Measurements from ENCODE around the gene GRM4. TPM values are rescaled to one million over a fixed set of nuclear protein-coding genes. Genes with fewer than 3 reads are reported as not detected.
"Not testable (repeated sequence)": the region's sequence is repeated elsewhere in the genome, so short reads cannot be mapped to it uniquely, and the experiment has no call there.

The GRM4 gene
- total RNA-seq, 1 experiment from 2014 or later: 4.9 TPM

DNA sequence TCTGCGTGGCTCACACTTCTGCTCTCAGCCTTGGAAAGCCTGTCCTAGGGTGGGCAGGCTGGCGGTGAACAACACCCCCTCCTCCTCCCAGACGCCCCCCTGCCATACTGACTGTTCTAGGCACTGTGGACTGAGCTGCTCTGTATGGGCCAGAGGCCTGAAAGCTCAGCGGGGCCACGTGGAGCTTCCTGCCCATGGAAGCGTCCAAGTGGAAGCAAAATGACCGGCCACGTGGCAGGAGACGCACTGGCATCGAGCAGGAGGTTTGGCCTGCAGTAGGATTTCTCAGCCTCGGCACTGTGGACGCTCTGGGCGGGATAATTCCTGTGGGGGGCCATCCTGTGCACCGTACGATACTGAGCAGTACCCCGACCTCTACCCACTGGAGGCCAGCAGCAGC is 88.7 kb downstream of the GRM4 start:
- in situ Hi-C loops (cut with HindIII; ENCODE audit: low sequenced_read_pairs): no loop called here
- DNase-seq (ENCODE audit: low spot score): peak; percentile 63

DNA sequence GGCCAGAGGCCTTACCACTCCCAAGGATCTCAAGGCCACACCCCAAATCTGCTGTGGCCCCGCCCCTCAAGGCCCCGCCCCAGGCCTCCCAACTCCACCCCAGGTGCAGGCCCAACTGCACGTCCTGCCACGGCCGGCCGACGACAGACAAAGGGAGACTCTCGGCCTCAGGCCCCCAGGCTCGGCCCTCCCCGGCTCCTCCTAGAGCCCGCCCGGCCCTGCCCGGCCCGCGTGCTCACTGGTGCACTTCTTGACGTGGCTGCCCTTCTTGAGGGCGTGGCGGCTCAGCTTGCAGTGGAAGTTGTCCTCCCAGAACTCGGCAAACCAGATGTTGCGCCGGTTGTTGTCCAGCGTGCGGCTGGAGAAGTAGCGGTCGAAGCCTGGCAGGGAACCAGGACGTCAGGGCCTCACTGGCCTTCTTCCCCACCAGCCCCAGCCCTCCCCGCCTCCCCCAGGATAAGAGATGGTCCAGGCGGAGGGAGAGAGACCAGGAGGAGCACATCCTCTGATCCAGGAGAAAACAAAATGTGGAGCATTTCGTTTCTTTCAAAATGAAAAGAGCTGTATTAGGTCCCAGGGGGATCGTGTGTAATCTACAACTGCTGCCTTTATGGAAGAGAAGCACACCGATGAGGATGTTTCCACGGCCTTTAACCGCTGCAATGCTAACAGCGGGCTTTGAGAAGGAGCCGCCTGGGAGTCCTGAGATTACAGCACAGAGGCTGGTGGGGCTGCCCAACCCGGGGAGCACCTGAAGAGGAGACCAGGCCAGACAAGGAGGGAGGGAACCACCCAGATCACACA is 89.4 kb downstream of the GRM4 start:
- DNase-seq (ENCODE audit: low spot score): no peak
- in situ Hi-C loops (cut with HindIII; ENCODE audit: low sequenced_read_pairs): no loop called here

DNA sequence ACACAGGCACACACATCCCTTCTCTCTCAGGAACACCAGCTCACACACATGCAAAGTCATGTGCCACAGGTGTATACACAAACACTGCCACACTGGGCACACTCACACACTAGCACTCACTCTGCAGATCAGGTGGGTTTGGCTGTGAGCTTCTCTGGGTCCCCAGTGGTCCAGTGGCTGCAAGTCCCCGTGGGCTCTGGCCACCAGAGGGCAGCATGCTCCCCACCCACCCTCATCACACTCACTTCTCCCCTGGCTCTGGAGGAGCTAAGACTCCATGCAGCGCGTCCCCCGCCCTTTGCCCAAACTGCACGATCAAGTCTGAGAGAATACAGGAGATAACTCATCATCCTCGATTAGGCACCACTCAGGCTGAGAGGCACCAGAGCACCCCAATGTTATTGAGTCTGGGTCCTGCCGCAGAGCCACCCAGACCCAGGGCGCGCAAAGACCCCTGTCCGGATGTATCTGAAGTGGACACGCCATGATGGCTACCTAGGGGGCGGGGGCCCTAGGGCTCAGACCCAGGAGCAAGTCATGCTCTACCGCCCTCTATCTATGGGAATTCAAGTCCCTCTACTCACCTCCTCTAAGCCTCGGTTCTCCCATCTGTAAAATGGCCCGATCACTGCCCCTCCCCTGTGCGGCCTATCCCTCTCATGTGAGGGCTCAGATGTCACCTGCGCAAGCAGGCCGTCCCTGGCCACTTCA is 90.5 kb downstream of the GRM4 start:
- in situ Hi-C loops (cut with HindIII; ENCODE audit: low sequenced_read_pairs): no loop called here
- peak; percentile 83 for DNase-seq (ENCODE audit: low spot score)

DNA sequence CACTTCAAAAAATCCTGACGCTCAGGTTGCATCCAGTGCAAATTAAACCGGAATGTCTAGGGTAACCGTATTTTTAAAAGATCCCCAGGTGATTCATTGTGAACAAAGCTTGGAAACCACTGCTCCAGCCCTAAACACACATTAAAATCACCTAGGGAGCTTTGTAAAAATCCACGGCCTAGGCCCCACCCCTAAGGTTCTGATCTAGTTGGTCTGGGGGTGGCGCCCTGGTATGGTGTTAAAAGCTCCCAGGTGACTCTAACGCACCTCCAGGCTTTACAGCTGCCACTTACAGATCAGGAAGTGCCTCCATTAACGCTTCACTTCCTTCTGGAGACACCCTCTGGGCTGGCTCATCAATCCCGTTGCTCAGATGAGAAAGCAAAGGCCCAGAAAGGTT is 92.2 kb downstream of the GRM4 start:
- in situ Hi-C loops (cut with HindIII; ENCODE audit: low sequenced_read_pairs): no loop called here
- no peak for DNase-seq (ENCODE audit: low spot score)

DNA sequence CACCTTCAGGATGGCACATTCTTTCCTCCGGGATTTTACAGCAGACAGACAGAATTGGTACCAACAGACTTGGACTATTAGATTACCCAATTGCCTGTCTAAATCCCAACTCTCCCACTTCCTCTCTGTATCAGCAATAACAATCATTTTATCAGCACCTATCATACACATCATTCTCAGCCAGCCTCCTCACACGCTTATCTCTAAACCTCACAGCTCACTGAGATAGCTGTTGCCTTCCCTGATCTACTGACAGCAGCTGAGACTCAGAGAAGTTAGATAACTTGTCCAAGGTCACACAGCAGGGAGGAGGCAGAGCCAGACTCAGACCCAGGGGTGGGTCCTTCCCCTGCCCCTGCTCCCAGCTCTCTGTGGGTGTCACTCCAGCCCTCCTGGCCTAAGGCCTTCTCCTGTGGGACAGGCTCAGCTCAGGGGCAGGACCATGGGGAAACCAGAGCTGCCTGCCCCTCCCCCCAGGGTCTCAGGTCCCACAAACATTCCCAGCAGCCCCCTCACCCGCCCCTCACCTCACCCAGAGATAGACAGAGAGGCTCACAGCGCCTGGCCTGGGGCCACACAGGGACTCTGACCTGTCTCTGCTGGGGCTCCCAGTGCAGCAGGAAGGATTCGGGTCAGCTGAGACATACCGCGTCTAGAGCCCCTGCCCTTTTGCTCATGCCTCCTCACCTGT is 92.8 kb downstream of the GRM4 start:
- in situ Hi-C loops (cut with HindIII; ENCODE audit: low sequenced_read_pairs): no loop called here
- DNase-seq (ENCODE audit: low spot score): no peak

DNA sequence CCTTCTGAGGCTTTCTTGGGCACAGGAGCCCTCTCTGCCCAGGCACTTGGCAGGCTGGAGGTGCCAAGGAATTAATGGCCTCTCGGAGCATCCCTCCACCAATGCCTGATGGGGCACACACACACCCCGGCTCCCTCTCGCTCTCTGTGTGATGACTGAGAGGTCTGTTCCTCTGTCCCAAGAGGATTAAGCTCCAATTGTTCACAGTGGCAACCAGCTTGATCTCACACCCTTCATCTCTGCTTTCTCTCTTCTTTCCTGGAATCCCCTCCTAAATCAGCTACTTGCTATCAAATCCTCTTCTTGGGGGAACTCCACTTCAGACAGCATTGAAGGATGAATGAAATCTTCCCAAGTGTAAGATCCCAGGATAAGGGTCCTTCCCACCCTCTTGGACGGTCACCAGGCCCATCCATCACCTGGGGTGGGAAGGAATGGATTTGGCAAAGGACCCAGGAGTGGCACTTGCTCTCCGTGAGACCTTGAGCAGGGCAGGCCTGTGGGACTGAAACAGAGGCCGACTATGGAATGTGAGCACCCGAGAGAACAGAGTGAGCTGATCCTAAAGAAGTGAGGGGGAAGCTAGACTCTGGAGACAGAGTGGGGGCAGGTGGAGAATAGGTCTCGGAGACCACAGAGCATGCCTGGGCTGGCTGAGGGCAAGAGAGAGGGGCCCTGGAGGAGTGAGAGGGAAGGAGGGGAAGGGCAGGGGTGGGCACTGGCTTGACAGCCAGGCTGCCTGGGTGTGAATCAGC is 93.6 kb downstream of the GRM4 start:
- in situ Hi-C loops (cut with HindIII; ENCODE audit: low sequenced_read_pairs): no loop called here
- no peak for DNase-seq (ENCODE audit: low spot score)

DNA sequence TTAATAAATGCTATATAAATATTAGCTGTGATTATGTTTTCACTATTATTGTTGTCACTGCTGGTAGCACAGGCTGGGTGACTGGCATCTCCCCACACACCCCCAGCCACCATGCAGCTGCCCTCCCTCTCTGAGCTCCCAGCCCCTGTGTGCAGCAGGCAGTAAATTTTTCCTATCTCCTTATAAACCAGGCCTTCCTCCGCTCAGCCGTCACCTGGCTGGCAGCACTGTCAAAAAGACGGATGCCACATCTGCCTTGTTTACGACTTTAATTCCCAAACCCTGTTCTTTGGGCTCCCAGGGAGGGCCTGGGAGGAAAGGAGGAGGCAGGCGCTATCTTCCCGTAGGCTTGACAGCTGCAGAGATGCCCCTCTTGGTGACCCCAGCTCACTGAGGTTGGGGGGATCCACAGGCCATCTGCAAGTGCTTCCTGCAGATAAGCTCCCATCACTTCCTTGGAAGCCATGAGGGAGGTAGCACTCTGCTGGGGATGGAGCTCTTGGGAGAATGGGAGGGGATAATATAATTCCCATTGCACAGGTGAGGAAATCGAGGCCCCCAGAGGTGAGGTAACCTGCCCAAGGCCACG is 94.5 kb downstream of the GRM4 start:
- in situ Hi-C loops (cut with HindIII; ENCODE audit: low sequenced_read_pairs): no loop called here
- no peak for DNase-seq (ENCODE audit: low spot score)

DNA sequence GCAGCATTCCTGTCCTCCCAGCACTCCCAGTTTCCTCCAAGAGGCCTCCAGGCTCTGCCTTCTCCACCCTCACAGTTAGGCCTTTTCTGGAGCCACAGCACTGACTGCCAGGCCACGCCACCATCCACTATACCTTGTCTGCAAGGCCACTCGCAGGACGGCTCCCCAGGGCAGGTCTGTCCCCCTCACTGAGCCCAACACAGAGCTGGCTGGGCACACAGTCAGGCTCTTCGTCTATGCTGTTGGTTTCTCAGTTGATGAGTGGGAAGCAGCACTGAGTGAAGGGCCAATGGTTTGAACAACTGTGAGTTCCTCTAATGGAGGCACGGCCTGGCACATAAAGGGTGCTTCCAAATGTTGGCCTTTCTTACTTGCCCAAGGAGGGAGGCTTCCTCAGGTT is 95.2 kb downstream of the GRM4 start:
- no peak for DNase-seq (ENCODE audit: low spot score)
- in situ Hi-C loops (cut with HindIII; ENCODE audit: low sequenced_read_pairs): no loop called here

DNA sequence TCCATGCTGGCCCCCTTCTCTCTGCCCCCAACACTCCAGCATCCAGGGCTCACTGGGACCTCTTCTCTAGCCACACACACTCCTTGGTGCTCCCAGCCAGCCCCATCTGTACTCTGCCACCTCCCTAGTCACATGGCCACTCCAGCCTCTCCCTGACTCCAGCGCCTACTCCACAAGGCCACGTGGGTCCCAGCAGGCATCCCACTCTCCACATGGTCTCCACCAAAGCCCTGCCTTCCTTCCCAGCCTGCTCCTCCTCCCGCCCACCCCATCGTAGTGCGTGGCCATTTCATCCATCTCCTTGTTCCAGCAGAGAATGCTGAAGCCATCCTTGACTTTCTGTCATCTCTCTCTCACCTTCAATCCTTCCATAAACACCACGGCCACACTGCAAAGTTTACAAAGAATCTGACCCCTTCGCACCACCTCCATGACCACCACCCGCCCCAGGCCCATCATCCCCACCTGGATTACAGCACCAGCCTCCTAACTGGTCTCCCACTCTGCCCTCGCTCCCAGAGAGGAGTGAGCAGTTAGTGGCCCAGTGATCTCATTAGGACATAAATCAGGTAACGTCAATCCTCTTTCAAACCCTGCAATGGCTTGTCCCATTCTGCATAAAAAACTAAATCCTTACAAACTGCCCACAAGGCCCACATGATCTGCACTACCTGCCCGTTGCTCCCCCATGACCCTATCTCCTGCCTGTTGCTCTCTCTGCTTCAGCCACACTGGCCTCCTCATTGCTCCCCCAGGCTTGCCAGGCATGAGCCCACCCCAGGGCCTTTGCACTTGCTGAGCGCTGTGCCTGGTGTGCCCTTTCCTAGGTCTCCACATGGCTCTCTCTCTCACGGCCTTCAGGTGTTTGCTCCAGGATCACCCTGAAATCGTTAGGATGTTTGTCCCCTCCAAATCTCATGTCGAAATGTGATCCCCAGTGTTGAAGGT is 96.2 kb downstream of the GRM4 start:
- in situ Hi-C loops (cut with HindIII; ENCODE audit: low sequenced_read_pairs): no loop called here
- DNase-seq (ENCODE audit: low spot score): peak; percentile 94

DNA sequence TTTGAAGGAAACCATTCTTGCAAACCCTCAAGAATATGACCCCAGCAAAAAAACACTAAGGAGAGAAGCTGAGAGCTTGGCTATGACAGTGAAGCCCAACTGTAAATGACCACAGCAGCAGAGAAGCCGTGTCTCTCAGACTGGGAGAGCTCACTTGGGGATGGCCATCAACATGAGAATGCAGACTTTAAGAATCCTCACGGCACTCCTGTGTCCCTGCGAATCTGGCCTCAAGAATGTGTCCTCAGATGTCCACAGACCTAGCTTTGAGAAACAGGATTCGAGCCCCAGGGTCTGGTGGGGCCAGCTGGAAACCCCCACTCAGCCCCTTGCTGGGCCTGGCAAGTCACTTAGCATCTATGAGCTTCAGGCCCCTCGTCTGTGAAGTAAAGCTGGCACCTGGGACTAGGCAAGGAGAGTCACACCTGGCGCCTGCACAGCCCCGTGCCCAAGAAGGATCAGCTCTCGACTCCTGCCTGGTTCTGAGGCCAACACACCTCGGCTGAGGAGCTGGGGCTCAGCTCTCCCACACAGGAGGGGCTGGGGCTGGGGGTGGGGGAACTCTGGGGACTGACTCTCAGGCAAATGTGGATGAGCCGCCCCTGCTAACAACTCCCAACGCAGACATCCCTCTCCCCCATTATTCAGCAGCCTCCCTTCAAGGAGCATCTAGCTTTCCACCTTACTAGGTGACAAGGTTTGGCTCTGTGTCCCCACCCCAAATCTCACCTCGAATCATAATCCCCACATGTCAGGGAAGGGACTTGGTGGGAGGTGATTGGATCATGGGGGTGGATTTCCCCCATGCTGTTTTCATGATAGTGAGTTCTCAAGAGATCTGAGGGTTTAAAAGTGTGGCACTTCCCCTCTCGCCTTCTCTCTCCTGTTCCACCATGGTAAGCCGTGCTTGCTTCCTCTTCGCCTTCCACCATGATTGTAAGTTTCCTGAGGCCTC is 97.7 kb downstream of the GRM4 start:
- in situ Hi-C loops (cut with HindIII; ENCODE audit: low sequenced_read_pairs): no loop called here
- no peak for DNase-seq (ENCODE audit: low spot score)

DNA sequence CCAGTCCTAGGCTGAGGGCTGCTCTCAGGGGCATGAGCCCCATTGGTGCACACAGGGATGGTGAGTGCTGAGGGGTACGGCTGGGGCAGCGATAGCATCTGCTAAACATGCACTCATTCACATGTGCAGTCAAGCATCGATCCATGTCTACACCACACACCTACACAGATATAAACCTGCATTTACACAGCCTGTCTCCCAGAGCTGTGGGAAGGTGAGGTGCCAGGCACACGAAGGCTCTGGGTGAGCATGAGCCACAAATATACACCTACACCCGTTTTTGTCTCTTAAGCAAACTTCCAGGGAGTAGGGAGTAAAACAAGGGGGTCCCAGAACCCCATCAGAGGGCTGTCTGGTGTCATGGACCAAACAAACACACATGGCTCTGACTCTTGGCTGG is 99.3 kb downstream of the GRM4 start:
- DNase-seq (ENCODE audit: low spot score): no peak
- in situ Hi-C loops (cut with HindIII; ENCODE audit: low sequenced_read_pairs): no loop called here

DNA sequence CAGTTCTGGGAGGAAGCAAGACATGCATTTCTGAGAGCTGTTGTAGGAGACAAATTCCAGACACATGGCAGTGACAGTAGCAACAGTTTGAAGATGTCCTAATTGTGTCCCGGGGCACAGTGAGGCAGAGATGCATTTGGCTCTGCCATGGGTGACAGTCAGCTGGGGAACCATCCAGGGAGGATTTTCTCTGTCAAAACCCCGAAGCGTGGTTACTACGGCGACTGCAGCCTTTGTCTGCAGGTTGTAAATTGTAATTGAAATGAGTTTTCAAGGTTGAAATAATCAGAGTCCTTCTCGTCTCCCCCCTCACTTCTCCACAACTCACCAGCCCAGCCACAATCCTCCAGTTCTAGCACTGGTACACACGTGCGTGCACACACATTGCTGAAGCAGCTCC is 100.1 kb downstream of the GRM4 start:
- in situ Hi-C loops (cut with HindIII; ENCODE audit: low sequenced_read_pairs): no loop called here
- peak; percentile 65 for DNase-seq (ENCODE audit: low spot score)

DNA sequence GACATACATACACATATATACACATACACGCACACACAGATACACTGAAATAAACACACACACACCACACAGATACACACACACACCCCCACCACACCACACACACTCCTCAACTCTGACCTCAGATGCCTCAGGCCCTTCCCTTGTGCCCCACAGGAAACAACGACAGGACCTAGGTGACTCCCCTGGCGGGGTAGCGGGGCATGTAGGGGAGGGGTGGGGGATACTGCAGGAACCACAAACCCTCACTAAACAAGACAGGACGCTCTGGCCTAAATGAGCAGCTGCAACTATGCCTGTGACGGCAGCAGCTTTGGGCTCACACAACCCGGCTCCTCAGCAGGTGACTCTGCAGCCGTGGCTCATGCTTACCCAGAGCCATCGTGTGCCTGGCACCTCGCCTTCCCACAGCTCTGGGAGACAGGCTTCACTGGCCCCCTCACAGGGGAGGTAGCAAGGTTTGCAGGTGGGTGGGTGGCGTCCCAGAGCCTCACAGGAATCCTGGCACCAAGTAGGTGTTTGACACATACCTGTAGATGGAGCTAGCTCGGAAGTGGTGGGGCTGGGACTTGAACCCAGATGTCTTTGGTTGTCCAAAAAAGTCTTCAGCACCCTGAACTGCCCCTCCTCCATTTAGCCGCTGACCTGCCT is 100.8 kb downstream of the GRM4 start:
- in situ Hi-C loops (cut with HindIII; ENCODE audit: low sequenced_read_pairs): no loop called here
- no peak for DNase-seq (ENCODE audit: low spot score)

DNA sequence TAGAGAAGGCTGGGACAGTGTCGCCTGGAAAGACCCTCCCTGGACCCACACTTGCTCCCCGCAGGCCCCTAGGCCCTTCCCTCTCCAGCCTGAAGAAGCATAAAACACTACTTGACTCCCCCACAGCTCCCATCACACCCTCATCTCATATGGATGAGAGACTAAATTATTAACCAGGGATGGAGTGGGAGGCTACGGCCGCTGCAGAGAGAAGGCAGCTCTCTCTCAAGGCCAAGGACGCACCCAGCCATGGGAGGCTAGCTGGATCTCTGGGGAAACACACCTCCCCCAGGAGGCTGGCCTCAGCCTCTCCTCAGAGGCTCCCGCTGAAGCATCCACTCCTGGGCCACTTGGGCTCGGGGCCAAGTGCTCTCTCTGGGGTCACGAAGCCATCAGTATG is 102.5 kb downstream of the GRM4 start:
- in situ Hi-C loops (cut with HindIII; ENCODE audit: low sequenced_read_pairs): no loop called here
- DNase-seq (ENCODE audit: low spot score): no peak

DNA sequence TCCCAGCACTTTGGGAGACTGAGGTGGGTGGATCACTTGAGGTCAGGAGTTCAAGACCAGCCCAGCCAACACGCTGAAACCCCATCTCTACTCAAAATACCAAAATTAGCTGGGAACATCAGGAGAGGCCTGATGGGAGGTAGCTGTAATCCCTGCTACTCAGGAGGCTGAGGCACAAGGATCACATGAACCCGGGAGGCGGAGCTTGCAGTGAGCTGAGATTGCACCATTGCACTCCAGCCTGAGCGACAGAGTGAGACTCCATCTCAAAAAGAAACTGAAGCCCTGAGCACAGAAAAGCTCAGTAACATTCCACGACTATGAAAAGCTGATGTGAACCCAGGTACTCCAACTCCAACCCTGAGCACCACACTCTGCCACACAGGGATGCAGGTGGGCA is 103.9 kb downstream of the GRM4 start:
- in situ Hi-C loops (cut with HindIII; ENCODE audit: low sequenced_read_pairs); DNase-seq (ENCODE audit: low spot score): not testable (repeated sequence)

DNA sequence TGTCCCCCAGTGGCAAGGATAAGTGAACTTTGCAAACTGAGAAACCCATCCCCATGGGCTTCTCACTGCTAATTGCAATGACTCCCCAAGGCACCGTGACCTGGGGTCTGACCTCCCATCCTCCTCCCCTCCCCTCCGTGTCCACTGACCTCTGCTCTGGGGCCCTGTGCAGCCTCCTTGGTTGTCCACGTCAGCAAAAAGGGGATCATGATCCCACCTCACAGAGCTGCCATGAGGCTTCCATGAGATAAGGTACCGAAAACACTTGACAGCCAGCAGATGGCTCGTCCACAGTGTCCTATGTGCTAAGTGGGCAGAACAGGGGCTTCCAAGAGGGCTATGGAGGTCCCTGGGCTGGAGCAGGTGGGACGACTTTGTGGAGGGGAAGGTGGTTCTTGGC is 104.5 kb downstream of the GRM4 start:
- no peak for DNase-seq (ENCODE audit: low spot score)

DNA sequence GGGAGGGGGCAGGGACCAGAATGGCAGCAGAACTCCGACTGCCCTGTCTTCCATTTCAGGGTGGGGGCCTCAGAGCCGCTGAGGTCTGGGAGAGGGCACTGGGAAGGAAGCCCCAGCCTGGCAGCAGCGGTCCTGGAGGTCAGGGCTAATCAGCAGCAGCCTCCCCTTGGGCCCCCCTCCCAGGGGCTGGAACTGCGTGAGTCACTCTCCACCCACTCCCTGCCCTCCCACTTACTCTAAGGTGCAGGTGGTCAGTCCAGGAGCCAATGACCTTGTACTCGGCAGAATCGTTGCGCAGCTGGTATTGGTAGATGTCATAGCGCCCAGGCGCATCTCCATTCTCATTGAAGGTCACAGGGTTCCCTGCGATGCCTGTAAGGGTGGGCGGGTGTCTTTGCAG is 105.9 kb downstream of the GRM4 start:
- no peak for DNase-seq (ENCODE audit: low spot score)
- in situ Hi-C loops (cut with HindIII; ENCODE audit: low sequenced_read_pairs): no loop called here

More for the DNA sequence above, 104.5 kb downstream of the GRM4 start:
- in situ Hi-C loops (cut with HindIII; ENCODE audit: low sequenced_read_pairs): no loop called here
